ENCODE measurements around the gene WDR20. TPM values are rescaled to one million over a fixed set of nuclear protein-coding genes. Genes with fewer than 3 reads are reported as not detected.

Gene WDR20
- total RNA-seq, 1 donor from 2014 or later: 33.4 TPM

- no peak for TF ChIP-seq CTCF (conservative IDR thresholded peaks at IDR 0.05)
- Mint-ChIP-seq H3K36me3 (peaks cover 27% of the 10 kb centered on the region), H3K9me3 (no peaks in the 10 kb centered on the region), H3K4me3 (no peak overlapping the region), H3K27me3 (no peaks in the 10 kb centered on the region), H3K4me1 (ENCODE audit: unreplicated experiment) (peaks cover 9% of the 10 kb centered on the region), H3K27ac (peak overlapping the region; percentile 4)
- no peak for DNase-seq (ENCODE audit: extremely low spot score, unreplicated experiment)
These were observed 61.6 kb downstream of the WDR20 start for GRCh38 chr14:102201353-102201738.

- Mint-ChIP-seq H3K36me3 (peaks cover 23% of the 10 kb centered on the region), H3K27me3 (no peaks in the 10 kb centered on the region), H3K4me3 (no peak overlapping the region), H3K4me1 (ENCODE audit: unreplicated experiment) (peaks cover 12% of the 10 kb centered on the region), H3K27ac (peak overlapping the region; percentile 4), H3K9me3 (no peaks in the 10 kb centered on the region)
- no peak for DNase-seq (ENCODE audit: extremely low spot score, unreplicated experiment)
- no peak for TF ChIP-seq CTCF (conservative IDR thresholded peaks at IDR 0.05)
These were observed 62.1 kb downstream of the WDR20 start for GRCh38 chr14:102201776-102202175.

GRCh38 chr14:102202944-102203343, 63.2 kb downstream of the WDR20 start:
- no peak overlapping the region for H3K4me3 Mint-ChIP-seq
- H3K9me3 Mint-ChIP-seq: no peaks in the 10 kb centered on the region
- no peak for TF ChIP-seq CTCF (conservative IDR thresholded peaks at IDR 0.05)
- H3K27ac Mint-ChIP-seq: no peak overlapping the region
- H3K4me1 Mint-ChIP-seq (ENCODE audit: unreplicated experiment): peaks cover 6% of the 10 kb centered on the region
- H3K36me3 Mint-ChIP-seq: peaks cover 25% of the 10 kb centered on the region
- H3K27me3 Mint-ChIP-seq: no peaks in the 10 kb centered on the region
- DNase-seq (ENCODE audit: extremely low spot score, unreplicated experiment): no peak

- no peaks in the 10 kb centered on the region for H3K9me3 Mint-ChIP-seq
- peaks cover 6% of the 10 kb centered on the region for H3K4me1 Mint-ChIP-seq (ENCODE audit: unreplicated experiment)
- no peak overlapping the region for H3K27ac Mint-ChIP-seq
- no peaks in the 10 kb centered on the region for H3K27me3 Mint-ChIP-seq
- no peak for DNase-seq (ENCODE audit: extremely low spot score, unreplicated experiment)
- peaks cover 25% of the 10 kb centered on the region for H3K36me3 Mint-ChIP-seq
- no peak overlapping the region for H3K4me3 Mint-ChIP-seq
- no peak for TF ChIP-seq CTCF (conservative IDR thresholded peaks at IDR 0.05)
These were observed 63.7 kb downstream of the WDR20 start for GRCh38 chr14:102203382-102203781.

GRCh38 chr14:102205560-102205959, 65.9 kb downstream of the WDR20 start:
- TF ChIP-seq CTCF (conservative IDR thresholded peaks at IDR 0.05): no peak
- H3K36me3 Mint-ChIP-seq: peaks cover 35% of the 10 kb centered on the region
- no peak overlapping the region for H3K27ac Mint-ChIP-seq
- H3K4me1 Mint-ChIP-seq (ENCODE audit: unreplicated experiment): peaks cover 10% of the 10 kb centered on the region
- no peaks in the 10 kb centered on the region for H3K9me3 Mint-ChIP-seq
- no peak overlapping the region for H3K4me3 Mint-ChIP-seq
- DNase-seq (ENCODE audit: extremely low spot score, unreplicated experiment): no peak
- H3K27me3 Mint-ChIP-seq: no peaks in the 10 kb centered on the region

GRCh38 chr14:102206918-102207317, 67.2 kb downstream of the WDR20 start:
- H3K27me3 Mint-ChIP-seq: no peaks in the 10 kb centered on the region
- DNase-seq (ENCODE audit: extremely low spot score, unreplicated experiment): no peak
- peaks cover 10% of the 10 kb centered on the region for H3K4me1 Mint-ChIP-seq (ENCODE audit: unreplicated experiment)
- no peak for TF ChIP-seq CTCF (conservative IDR thresholded peaks at IDR 0.05)
- H3K9me3 Mint-ChIP-seq: no peaks in the 10 kb centered on the region
- H3K4me3 Mint-ChIP-seq: no peak overlapping the region
- peak overlapping the region; percentile 25 for H3K27ac Mint-ChIP-seq
- H3K36me3 Mint-ChIP-seq: peaks cover 30% of the 10 kb centered on the region

All from type B pancreatic cell (in vitro differentiated cells).